GM06990 (cell line): ENCODE measurements around the gene NMNAT1.

Experiments
- DNase-seq: peaks from one replicate; pipeline ENCODE4 v3.0.0-alpha.2; 2011; ENCODE audit not compliant: insufficient read length; ENCODE audit errors: extremely low read depth
- H3K27me3 ChIP-seq: replicated peaks from 2 replicates; pipeline ENCODE4 v1.6.0; 2011; ENCODE audit warnings: low read length; ENCODE audit not compliant: control insufficient read depth, insufficient read depth
- H3K36me3 ChIP-seq: 2 replicates; pipeline ENCODE4 v1.5.1; 2011; ENCODE audit warnings: low read length; ENCODE audit not compliant: control insufficient read depth, insufficient read depth
- H3K4me3 ChIP-seq: replicated peaks from 2 replicates; pipeline ENCODE4 v1.5.1; 2011; ENCODE audit warnings: low read depth, mild to moderate bottlenecking, control low read depth, low read length
- TF ChIP-seq, protein P1 (sequence below): IDR thresholded peaks from 2 replicates; pipeline ENCODE4 v1.5.1; 2011; ENCODE audit warnings: low read length, control low read depth, mild to moderate bottlenecking, inconsistent platforms; ENCODE audit not compliant: insufficient read depth, poor library complexity, severe bottlenecking

Gene NMNAT1

DNA sequence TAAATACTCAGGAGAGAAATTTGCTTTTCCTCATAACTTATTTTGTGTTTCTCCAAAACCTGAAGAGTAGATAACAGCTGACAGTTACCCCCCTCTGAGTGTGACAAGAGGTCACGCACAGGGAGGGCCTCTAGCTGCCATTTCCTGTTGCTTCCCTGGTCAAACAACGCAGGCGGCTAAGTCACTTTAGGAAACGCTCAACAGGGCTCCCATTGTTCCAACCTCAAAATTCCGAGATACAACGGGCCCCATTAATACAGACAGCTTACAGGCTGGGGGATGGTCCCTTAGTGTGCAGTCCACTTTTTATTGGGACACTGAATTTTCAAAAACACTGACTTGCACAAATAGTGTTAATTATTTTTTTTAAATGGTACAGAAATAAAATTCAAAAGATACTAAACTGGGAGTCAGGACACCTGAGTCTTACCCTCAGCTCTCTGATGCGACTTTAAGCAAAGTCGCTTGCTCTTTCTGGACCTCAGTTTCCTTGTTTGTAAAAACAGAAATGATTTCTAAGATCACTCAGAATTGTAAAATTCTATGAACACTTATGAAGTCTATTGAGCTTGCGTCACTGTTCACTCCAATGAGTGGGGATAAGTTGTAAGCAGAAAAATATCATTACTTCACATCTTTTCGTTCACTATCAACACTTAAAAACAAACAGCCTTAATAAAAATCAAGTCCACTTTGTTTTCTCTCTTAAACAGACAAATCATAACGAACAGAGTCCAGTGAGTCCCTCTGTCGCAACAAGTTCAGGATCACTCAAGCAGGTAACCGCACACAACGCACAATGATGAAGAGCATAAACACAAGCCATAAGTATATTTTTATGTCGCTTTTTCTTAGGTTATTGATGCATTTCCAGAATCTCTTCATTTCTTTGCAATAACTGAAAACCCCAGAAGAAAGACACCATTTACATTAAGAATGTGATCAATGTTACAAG, 13.6 kb upstream of the NMNAT1 start:
- Histone ChIP-seq H3K36me3 (no peaks in the 10 kb centered on the region; the same call in none of the 2 replicates), H3K4me3 (no peak overlapping the region), H3K27me3 (no peaks in the 10 kb centered on the region)
- TF ChIP-seq, protein P1, sequence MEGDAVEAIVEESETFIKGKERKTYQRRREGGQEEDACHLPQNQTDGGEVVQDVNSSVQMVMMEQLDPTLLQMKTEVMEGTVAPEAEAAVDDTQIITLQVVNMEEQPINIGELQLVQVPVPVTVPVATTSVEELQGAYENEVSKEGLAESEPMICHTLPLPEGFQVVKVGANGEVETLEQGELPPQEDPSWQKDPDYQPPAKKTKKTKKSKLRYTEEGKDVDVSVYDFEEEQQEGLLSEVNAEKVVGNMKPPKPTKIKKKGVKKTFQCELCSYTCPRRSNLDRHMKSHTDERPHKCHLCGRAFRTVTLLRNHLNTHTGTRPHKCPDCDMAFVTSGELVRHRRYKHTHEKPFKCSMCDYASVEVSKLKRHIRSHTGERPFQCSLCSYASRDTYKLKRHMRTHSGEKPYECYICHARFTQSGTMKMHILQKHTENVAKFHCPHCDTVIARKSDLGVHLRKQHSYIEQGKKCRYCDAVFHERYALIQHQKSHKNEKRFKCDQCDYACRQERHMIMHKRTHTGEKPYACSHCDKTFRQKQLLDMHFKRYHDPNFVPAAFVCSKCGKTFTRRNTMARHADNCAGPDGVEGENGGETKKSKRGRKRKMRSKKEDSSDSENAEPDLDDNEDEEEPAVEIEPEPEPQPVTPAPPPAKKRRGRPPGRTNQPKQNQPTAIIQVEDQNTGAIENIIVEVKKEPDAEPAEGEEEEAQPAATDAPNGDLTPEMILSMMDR, result no peak
- DNase-seq, result no peak

DNA sequence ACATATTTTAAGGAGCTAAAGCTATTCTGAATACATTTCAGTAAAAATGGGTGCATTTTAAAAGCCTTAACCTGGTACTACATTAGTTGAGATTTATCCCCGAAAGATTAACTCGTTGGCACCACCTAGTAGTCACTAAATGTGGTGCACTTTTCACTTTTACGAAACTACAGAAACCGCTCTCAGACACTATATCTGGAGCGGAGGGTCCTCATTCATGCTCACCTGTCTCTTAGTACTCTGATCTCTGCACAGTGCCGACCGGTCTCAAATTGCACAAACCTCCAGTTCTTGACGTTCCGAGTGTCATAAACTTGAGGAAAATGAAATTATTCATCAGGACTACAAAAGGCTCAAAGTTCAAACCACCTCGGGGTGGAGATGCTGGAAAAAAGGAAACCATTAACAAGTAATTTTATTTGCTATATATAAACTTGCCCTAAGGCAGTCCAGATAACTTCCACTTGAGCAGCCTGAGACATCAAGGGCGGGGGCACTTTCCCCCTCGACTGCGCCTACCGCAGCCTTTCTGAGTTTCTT, 806 bp upstream of the NMNAT1 start:
- peak; percentile 26 for DNase-seq
- H3K27me3 ChIP-seq, result no peaks in the 10 kb centered on the region
- H3K4me3 ChIP-seq, result peak overlapping the region; percentile 72
- TF ChIP-seq, protein P1, result peak; percentile 60
- no peaks in the 10 kb centered on the region; the same call in none of the 2 replicates for H3K36me3 ChIP-seq

DNA sequence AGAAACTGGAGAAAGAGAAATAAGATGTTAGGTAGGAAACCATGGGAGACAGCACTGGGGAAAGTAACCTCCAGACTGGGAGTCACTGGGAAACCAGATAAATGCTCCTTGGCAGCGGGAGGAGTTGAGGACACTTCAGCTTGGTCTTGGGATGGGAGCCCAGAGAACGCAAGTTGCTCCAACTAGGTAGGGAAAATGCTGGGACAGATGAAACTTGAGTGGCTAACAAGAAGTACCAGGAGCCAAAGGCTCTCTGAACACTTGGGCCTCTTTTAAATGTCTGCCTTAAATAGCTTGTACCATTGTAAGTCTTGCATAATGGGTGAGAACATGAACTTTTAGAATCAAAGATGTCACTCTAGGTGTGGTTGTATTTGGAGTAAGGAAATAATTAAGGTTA, 3.0 kb downstream of the NMNAT1 start:
- no peak for DNase-seq
- TF ChIP-seq, protein P1, result no peak

DNA sequence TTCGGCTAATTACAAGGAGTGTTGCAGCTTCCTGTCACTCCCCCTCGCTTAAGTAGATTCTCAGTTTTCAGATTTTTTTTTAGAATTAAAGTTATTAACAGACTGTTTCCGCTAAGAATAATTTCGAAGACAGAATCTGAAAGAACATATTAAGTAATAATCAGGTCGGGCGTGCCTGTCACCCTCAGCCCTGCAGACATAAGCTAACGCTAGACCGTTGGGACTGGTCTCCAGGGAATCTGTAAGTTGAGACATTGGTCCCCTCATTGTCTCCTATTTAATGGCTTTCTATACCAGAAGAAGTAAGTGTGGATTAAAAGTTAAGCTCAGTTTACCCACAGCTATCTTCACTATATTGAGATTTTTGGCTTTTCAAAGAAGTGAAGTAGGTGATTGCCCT, 14.5 kb downstream of the NMNAT1 start:
- TF ChIP-seq, protein P1, result no peak
- no peak for DNase-seq
- no peak overlapping the region for H3K4me3 ChIP-seq
- H3K27me3 ChIP-seq, result no peaks in the 10 kb centered on the region
- no peaks in the 10 kb centered on the region for H3K36me3 ChIP-seq

More for the DNA sequence above, 3.0 kb downstream of the NMNAT1 start:
- Histone ChIP-seq H3K36me3 (no peaks in the 10 kb centered on the region; the same call in 1 of the 2 replicates), H3K4me3 (no peak overlapping the region), H3K27me3 (no peaks in the 10 kb centered on the region)

DNA sequence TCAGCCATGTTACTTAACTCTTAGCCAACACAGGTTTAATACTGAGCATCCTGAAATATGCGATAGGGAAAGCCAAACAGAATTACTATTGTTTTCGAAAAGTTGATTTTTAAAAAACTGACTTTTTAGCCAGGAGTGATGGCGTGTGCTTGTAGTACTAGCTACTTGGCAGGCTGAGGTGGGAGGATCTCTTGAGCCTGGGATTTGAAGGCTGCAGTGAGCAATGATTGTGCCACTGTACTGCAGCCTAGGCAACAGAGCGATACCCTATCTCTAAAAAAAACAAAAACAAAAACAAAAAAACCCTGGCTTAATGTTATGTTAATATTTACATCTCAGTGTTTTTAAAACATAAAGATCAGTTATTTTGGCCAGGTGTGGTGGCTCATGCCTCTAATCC, 16.7 kb downstream of the NMNAT1 start:
- H3K27me3 ChIP-seq, result no peaks in the 10 kb centered on the region

More for the DNA sequence above, 16.7 kb downstream of the NMNAT1 start:
- Histone ChIP-seq H3K36me3 (no peaks in the 10 kb centered on the region), H3K4me3 (no peak overlapping the region)
- no peak for DNase-seq
- TF ChIP-seq, protein P1, result no peak
